Neural progenitor cell (in vitro differentiated cells): ENCODE measurements around the gene TCF7L1. TPM values are rescaled to one million over a fixed set of nuclear protein-coding genes. Genes with fewer than 3 reads are reported as not detected.

Experiments used
- DNase-seq: peaks from one replicate; pipeline ENCODE4 v3.0.0-alpha.2; 2016; ENCODE audit warnings: low spot score
- H2AFZ ChIP-seq: fragments of 200-600 bp; sonication (generic); replicated peaks from 2 replicates; pipeline ENCODE4 v1.6.1; 2016; ENCODE audit warnings: antibody characterized with exemption
- H3F3A ChIP-seq: fragments of 200-600 bp; sonication (generic); 2 replicates; pipeline ENCODE4 v1.6.1; 2016; ENCODE audit warnings: antibody characterized with exemption, low read depth
- H3K27ac ChIP-seq: fragments of 200-600 bp; sonication (generic); 2 replicates; pipeline ENCODE4 v1.5.1; 2016; ENCODE audit warnings: mild to moderate bottlenecking
- H3K27me3 ChIP-seq: fragments of 200-600 bp; sonication (generic); 2 replicates; pipeline ENCODE4 v1.6.1; 2016; ENCODE audit warnings: mild to moderate bottlenecking, moderate library complexity
- H3K36me3 ChIP-seq: fragments of 200-600 bp; sonication (generic); 2 replicates; pipeline ENCODE4 v1.5.1; 2016
- H3K4me1 ChIP-seq: fragments of 200-600 bp; sonication (generic); 2 replicates; pipeline ENCODE4 v1.6.1; 2016; ENCODE audit warnings: mixed run types
- H3K4me2 ChIP-seq: fragments of 200-600 bp; sonication (generic); 2 replicates; pipeline ENCODE4 v1.6.1; 2016
- H3K4me3 ChIP-seq: fragments of 200-600 bp; sonication (generic); 2 replicates; pipeline ENCODE4 v1.5.1; 2016
- H3K79me2 ChIP-seq: fragments of 200-600 bp; sonication (generic); 2 replicates; pipeline ENCODE4 v1.6.1; 2016; ENCODE audit warnings: low read depth
- H3K9ac ChIP-seq: fragments of 200-600 bp; sonication (generic); 2 replicates; pipeline ENCODE4 v1.6.1; 2016
- H3K9me3 ChIP-seq: fragments of 200-600 bp; sonication (generic); 2 replicates; pipeline ENCODE4 v1.5.1; 2016; ENCODE audit warnings: low read depth
- H4K20me1 ChIP-seq: fragments of 200-600 bp; sonication (generic); 2 replicates; pipeline ENCODE4 v1.6.1; 2016; ENCODE audit warnings: low read depth
- H3K27ac Mint-ChIP-seq: 3 replicates; pipeline ENCODE4 v1.8.0; 2021; ENCODE audit warnings: mixed read lengths
- H3K27me3 Mint-ChIP-seq: 2 replicates; pipeline ENCODE4 v1.8.0; 2022; ENCODE audit warnings: low read depth, mild to moderate bottlenecking, inconsistent platforms, moderate library complexity, mixed read lengths; ENCODE audit not compliant: insufficient read depth
- H3K36me3 Mint-ChIP-seq: 3 replicates; pipeline ENCODE4 v1.8.0; 2021; ENCODE audit warnings: mixed read lengths
- H3K4me1 Mint-ChIP-seq: 3 replicates; pipeline ENCODE4 v1.8.0; 2021; ENCODE audit warnings: mixed read lengths
- H3K4me3 Mint-ChIP-seq: 3 replicates; pipeline ENCODE4 v1.8.0; 2021; ENCODE audit warnings: mild to moderate bottlenecking, moderate library complexity, mixed read lengths
- H3K9me3 Mint-ChIP-seq: 3 replicates; pipeline ENCODE4 v1.8.0; 2020; ENCODE audit warnings: mixed read lengths
- EZH2 ChIP-seq: fragments of 200-600 bp; sonication (generic); IDR thresholded peaks from 2 replicates; pipeline ENCODE4 v1.6.1; 2017; ENCODE audit warnings: antibody characterized with exemption, mild to moderate bottlenecking, moderate library complexity
- EZH2phosphoT487 ChIP-seq: fragments of 200-600 bp; sonication (generic); IDR thresholded peaks from 2 replicates; pipeline ENCODE4 v1.6.1; 2017; ENCODE audit warnings: antibody characterized with exemption
- total RNA-seq: library from RNA; depleted of rRNA; stranded (reverse); fragments of >200 nt; gene quantifications from 2 replicates; pipeline ENCODE4 v1.2.3, GENCODE V29; 2015; ENCODE audit warnings: low replicate concordance
- TF ChIP-seq, protein P1 (sequence below): fragments of 200-600 bp; sonication (generic); IDR thresholded peaks from 2 replicates; pipeline ENCODE4 v1.5.1; 2017; ENCODE audit warnings: antibody characterized with exemption, mild to moderate bottlenecking

The TCF7L1 gene
- total RNA-seq, 1 donor from 2014 or later: 1.0 TPM

DNA sequence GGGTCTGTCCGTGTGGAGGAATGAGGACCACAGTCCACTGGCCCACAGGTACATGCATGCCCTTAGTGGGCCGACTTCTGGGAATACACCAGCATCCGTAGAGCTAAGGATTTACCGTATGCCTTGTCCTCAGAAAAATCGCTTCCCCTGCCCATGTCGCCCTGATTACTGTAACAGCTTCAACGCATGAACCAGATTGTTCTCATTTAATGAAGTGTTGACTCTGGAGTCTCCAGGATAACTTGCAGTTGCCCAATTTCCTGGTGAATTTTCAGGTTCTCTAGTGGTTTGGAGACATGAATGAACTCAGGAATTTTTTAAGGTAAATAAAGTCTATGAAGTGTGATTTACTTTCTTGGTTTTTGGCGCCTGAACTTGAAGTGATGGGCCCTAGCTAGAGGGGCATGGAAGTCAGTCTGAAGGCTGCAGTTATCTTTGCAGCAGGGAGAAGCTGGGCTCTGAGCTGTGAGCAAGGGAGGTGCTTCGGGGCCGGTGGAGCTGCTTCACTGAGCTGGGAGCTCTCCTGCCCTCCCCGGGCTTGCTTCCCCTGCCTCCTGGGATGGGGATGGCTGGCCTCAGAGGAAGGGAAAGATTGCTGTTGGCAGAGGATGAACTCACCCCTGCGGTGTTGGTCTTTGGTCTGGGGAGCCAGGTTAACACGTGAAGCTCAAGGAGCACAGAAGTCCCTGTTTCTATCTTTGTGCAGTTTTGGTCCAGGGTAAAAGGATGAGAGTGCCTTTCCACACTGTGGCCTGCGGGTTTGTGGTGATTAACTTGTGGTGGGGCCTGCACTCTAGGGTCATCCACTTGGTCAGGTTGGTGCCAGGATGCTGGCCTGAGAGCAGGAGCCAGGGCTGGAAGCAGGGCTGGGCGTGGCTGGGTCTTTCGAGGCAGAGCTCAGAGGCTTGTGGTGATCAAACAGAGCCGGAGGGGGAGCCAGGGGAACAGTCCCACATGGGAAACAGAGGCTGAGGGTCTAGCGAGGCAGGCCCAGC lies 28.1 kb downstream of the TCF7L1 start:
- Mint-ChIP-seq H3K36me3 (peaks cover 7% of the 10 kb centered on the region), H3K27me3 (peaks cover 6% of the 10 kb centered on the region), H3K4me1 (peaks cover 58% of the 10 kb centered on the region), H3K4me3 (no peak overlapping the region), H3K9me3 (no peaks in the 10 kb centered on the region), H3K27ac (no peak overlapping the region)
- Histone ChIP-seq H3F3A (peaks cover 43% of the 10 kb centered on the region), H3K4me1 (peaks cover 48% of the 10 kb centered on the region), H3K9me3 (no peaks in the 10 kb centered on the region), H3K4me3 (no peak overlapping the region), H3K27ac (no peak overlapping the region), H2AFZ (no peak overlapping the region), H3K79me2 (peaks cover 90% of the 10 kb centered on the region), H3K9ac (no peak overlapping the region), H4K20me1 (peaks cover 60% of the 10 kb centered on the region), H3K27me3 (no peaks in the 10 kb centered on the region), H3K36me3 (no peaks in the 10 kb centered on the region), H3K4me2 (peak overlapping the region; percentile 44)
- TF ChIP-seq EZH2 (no peak), EZH2phosphoT487 (no peak)
- peak; percentile 22 for DNase-seq

GRCh38 chr2:85162746-85163301 lies 29.6 kb downstream of the TCF7L1 start:
- Histone ChIP-seq H3K4me3 (no peak overlapping the region), H3K27me3 (no peaks in the 10 kb centered on the region), H3K9me3 (no peaks in the 10 kb centered on the region), H3K27ac (no peak overlapping the region), H3K79me2 (peaks cover 82% of the 10 kb centered on the region), H4K20me1 (peaks cover 58% of the 10 kb centered on the region), H3K4me2 (peak overlapping the region; percentile 44), H3K4me1 (peaks cover 48% of the 10 kb centered on the region), H3F3A (peaks cover 43% of the 10 kb centered on the region), H3K9ac (no peak overlapping the region), H3K36me3 (no peaks in the 10 kb centered on the region), H2AFZ (no peak overlapping the region)
- H3K4me3 Mint-ChIP-seq: peak overlapping the region; percentile 73
- peak overlapping the region; percentile 65 for H3K27ac Mint-ChIP-seq
- peaks cover 51% of the 10 kb centered on the region for H3K4me1 Mint-ChIP-seq
- peaks cover 6% of the 10 kb centered on the region for H3K27me3 Mint-ChIP-seq
- peak; percentile 18 for DNase-seq
- H3K36me3 Mint-ChIP-seq: peaks cover 7% of the 10 kb centered on the region
- TF ChIP-seq EZH2phosphoT487: no peak
- no peak for TF ChIP-seq EZH2
- TF ChIP-seq, protein P1, sequence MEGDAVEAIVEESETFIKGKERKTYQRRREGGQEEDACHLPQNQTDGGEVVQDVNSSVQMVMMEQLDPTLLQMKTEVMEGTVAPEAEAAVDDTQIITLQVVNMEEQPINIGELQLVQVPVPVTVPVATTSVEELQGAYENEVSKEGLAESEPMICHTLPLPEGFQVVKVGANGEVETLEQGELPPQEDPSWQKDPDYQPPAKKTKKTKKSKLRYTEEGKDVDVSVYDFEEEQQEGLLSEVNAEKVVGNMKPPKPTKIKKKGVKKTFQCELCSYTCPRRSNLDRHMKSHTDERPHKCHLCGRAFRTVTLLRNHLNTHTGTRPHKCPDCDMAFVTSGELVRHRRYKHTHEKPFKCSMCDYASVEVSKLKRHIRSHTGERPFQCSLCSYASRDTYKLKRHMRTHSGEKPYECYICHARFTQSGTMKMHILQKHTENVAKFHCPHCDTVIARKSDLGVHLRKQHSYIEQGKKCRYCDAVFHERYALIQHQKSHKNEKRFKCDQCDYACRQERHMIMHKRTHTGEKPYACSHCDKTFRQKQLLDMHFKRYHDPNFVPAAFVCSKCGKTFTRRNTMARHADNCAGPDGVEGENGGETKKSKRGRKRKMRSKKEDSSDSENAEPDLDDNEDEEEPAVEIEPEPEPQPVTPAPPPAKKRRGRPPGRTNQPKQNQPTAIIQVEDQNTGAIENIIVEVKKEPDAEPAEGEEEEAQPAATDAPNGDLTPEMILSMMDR: no peak
- H3K9me3 Mint-ChIP-seq: no peaks in the 10 kb centered on the region

DNA sequence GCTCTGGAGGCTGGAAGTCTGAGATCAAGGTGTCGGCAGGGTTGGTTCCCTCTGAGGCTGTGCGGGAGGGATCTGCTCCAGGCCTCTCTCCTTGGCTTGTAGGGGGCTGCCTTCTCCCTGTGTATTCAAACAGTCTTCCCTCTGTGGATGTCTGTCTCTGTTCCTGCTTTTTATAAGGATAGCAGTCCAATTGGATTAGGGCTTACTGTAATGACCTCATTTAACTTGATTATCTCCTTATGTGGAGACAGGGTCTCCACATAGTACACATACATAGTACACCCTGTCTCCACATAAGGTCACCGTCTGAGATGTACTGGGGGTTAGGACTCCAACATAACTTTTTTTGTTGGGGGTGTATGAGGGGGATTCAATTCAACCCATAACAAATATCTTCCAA lies 30.5 kb downstream of the TCF7L1 start:
- Histone ChIP-seq H3K4me2 (peak overlapping the region; percentile 44), H3K27me3 (no peaks in the 10 kb centered on the region)

More for the DNA sequence above, 30.5 kb downstream of the TCF7L1 start:
- peaks cover 58% of the 10 kb centered on the region for H4K20me1 ChIP-seq
- H3K4me3 ChIP-seq: no peak overlapping the region
- no peak overlapping the region for H3K9ac ChIP-seq
- DNase-seq: no peak
- no peaks in the 10 kb centered on the region for H3K9me3 Mint-ChIP-seq
- H3K4me3 Mint-ChIP-seq: peak overlapping the region; percentile 78
- H3K4me1 Mint-ChIP-seq: peaks cover 50% of the 10 kb centered on the region
- H2AFZ ChIP-seq: no peak overlapping the region
- H3K79me2 ChIP-seq: peaks cover 75% of the 10 kb centered on the region
- peaks cover 43% of the 10 kb centered on the region for H3F3A ChIP-seq
- H3K9me3 ChIP-seq: no peaks in the 10 kb centered on the region
- H3K27ac Mint-ChIP-seq: peak overlapping the region; percentile 77
- H3K4me1 ChIP-seq: peaks cover 48% of the 10 kb centered on the region
- H3K27ac ChIP-seq: no peak overlapping the region
- TF ChIP-seq, protein P1: no peak
- TF ChIP-seq EZH2phosphoT487 (no peak), EZH2 (no peak)
- peaks cover 3% of the 10 kb centered on the region for H3K36me3 Mint-ChIP-seq
- peaks cover 2% of the 10 kb centered on the region for H3K27me3 Mint-ChIP-seq
- H3K36me3 ChIP-seq: no peaks in the 10 kb centered on the region
